ENCODE results near the gene HTR7.

Gene HTR7

DNA sequence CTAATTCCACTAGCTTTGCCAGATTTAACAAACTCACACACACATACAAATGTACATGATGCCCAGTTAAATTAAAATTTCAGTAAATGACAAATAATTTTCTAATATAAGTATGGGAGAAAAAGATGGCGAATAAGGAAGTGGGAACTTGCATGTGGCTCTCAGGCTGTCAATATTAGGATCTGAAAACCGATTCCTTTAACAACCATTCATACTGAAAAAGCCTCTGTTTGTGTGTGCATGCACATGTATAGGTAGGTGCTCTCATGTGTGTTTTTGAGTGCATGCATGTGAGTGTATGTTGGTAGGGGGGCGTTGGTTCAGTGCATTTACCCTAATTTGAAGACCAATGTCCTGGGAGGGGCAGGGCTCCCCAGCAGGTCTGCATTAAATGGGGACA, 125.3 kb downstream of the HTR7 start:
- no peak for DNase-seq

DNA sequence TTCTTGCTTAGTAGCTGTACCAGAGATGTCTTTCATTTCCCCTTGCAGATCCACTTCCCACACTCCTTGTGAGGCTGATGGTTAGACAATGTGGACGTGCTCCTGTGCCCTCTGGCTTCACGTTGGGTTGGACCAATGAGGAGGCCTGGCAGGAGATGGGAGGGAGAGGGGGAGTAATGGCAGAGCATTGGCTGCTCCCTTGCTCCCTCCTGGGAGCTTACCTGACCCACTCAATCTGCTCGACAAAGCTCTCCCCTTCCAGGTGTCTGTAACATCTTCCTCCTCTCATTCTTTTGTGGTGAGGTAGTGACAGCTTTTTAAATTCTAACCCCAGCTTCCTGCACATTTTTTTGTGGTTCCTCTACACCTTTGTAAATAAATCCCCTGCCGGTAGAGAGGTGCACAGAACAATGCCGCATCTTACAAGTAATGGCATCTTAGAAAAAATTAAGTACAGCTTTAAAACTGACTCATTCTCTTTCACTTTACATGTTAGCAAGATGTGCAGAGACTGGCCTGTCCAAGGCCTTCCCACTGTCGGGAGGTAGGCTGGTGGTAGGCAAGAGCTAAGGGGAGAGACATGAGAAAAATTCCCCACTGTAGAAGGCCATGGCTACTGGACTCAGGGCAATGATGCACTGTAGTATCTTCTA, 134.3 kb downstream of the HTR7 start:
- no peak for DNase-seq

DNA sequence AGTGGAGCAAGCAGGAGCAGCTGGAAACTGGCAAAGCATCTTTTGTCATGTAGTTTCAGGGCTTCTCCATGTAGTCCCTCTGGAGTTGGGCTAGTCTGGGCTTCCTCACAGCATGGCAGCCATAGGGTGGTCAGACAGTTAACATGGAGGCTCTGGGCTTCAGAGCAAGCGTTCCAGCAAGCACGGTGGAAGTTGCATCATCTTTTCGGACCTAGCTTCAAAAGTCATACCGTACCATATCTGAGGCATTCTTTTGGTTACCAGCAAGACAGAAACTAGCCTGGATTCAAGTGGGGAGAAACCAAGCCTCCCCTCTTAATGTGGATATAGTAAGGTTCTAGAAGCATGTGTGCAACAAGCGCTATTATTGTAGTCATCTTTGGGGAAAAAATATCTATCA, 135.0 kb downstream of the HTR7 start:
- DNase-seq: no peak

DNA sequence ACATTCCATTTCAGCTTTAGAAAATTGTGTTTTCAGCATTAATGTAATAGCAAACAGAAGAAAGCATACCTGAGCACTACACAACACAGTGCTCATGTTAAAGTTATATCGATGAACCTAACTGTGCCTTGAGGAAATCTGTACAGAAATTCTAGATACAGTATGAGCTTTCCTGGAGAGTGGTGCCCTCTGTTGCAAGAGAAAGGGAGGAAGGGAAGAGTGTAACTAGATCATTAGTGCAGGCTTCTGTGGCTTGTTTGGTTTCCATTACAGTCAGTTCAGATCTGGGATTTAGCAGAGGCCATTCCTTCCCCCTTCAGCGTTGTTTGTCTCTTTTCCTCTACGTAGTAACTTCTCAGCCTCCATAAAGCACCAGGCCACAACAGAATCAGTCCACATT, 139.7 kb downstream of the HTR7 start:
- DNase-seq: no peak

DNA sequence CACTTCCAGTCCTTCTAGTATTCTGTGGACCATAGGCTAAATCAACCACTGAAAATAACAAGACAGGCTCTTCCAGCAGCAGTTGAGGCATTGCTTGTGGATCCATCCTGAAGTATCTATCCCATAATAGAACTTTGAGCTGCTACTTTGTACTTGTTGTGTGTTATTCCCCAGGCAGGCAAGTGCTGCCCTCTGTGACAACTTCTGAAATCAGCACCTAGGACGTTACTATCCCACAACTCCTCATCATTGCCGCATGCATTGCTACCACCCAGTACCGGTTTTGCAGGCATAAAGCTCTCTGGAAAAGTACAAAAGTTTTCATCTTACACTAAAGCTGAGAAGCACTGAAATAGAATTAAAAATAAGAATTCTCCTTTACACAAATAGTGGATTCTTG, 145.3 kb downstream of the HTR7 start:
- DNase-seq: no peak

DNA sequence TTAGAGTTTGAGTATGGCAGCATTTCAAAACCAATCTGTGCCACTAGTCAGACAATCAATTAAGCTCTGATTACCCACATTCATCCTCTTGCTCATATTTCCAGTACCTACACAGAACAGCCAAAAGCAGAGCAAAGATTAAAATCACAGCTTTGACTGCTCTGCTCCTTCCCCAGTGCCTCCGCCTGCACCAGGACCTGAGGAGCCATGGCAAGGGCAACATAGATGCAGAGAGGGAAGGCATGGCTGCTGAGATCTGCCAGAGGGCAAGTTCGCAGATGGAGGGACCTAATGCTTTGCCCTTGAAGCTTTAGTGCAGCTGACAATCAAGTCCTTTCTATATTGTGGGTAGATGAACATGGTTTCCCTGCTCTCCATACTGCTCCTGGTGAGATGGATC, 148.1 kb downstream of the HTR7 start:
- DNase-seq: no peak

DNA sequence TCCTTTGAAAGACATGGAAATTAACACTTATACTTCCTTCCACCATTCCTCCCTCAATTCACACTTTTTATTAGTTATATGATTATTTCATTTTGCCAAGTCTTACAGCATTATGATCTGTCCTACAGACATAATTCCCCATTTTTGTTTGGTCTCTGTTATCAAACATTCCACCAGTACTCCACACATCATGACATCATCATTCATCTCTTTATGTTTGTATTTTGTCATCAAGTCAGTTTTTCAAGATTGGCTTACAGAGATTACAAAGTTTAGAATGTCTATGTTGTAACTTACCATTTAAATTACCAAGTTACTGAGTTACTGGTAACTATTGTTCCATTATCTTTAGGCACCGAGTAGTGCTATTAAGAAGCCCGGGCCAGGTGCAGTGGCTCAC, 150.2 kb downstream of the HTR7 start:
- no peak for DNase-seq

DNA sequence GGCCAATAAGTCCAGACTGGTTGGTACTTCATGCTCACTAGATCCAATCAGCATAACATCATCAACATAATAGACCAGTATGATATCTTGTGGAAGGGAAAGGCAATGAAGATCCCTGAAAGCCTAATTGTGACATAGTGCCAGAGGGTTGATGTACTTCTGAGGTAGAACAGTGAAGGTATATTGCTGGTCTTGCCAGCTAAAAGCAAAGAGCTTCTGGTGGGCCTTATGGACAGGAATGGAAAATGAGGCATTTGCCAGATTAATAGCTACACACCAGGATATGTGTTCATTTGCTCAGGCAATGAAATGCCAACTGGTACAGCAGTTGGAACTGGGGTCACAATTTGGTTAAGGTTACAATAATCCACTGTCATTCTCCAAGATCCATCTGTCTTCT, 156.4 kb downstream of the HTR7 start:
- DNase-seq: no peak

DNA sequence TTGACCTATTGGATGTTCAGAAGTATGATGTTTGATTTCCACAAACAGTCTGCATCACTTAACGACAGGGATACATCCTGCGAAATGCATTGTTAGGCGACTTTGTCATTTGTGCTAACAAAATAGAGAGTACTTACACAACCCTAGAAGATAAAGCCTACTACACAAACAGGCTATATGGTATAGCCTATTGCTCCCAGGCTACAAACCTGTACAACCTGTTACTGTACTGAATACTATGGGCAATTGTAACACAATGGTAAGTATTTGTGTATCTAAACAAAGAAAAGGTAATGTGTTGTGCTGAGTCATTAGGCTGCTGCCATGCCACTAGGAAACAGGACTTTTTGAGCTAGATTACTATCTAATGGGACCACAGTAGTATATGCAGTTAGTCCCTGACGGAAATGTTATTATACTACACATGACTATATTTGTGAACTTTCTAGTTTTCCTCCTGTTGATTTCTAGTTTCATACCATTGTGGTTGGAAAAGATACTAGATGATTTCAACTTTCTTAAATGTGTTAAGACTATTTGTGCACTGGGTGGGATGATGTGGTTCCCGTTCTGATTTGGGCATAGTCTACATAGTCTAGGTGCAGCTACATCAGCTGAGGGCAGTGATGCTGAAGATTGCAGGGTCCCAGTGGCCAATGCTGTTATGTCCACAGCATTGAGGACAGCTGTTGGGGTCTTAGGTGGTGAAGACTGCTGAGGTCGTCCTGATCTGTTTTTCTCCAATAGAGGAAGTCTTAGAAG, 161.7 kb downstream of the HTR7 start:
- no peak for DNase-seq
